D721Med (cell line): ENCODE results near the gene DGKI.

Experiments
- DNase-seq: peaks from one replicate; pipeline ENCODE4 v3.0.0; 2011; ENCODE audit warnings: low spot score; ENCODE audit not compliant: insufficient read length
- FAIRE-seq: peaks from 2 replicates; lab custom pipeline; 2011; peaks lifted over from hg19 to GRCh38; lab: Jason Lieb, UNC
- TF ChIP-seq, protein P1 (sequence below): IDR thresholded peaks from 2 replicates; pipeline ENCODE4 v1.5.1; 2012; ENCODE audit warnings: mild to moderate bottlenecking, control low read depth; ENCODE audit not compliant: insufficient read depth; ENCODE audit errors: missing control alignments

DGKI gene

DNA sequence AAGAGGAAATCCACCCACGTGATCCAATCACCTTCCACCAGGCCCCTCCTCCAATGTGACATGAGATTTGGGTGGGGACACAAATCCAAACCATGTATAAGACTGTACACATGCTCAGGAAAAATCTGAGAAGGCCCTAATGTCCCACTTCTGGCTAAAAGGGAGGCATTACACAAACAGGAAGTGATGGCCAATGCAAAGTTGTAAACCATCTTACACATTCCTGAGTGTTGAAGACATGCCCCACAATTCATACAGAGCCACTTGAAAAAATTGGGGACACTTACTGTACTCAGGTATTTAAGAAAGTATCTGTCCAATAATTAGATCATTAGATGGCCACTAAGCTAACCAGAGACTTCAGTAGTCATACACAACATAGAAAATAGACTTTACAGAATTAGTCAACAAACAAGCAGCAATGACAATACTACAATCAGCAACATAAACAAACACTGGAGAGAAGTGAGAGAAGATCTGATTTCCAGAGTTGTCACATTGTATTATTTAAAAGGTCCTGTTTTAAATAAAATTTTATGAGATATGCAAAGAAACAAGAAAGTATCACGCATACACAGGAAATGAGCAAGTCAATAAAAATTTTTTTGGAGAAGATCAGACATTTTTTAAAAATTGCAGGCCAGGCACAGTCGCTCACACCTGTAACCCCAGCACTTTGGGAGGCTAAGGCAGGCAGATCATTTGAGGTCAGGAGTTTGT, 143.3 kb downstream of the DGKI start:
- FAIRE-seq: no peak
- TF ChIP-seq, protein P1, sequence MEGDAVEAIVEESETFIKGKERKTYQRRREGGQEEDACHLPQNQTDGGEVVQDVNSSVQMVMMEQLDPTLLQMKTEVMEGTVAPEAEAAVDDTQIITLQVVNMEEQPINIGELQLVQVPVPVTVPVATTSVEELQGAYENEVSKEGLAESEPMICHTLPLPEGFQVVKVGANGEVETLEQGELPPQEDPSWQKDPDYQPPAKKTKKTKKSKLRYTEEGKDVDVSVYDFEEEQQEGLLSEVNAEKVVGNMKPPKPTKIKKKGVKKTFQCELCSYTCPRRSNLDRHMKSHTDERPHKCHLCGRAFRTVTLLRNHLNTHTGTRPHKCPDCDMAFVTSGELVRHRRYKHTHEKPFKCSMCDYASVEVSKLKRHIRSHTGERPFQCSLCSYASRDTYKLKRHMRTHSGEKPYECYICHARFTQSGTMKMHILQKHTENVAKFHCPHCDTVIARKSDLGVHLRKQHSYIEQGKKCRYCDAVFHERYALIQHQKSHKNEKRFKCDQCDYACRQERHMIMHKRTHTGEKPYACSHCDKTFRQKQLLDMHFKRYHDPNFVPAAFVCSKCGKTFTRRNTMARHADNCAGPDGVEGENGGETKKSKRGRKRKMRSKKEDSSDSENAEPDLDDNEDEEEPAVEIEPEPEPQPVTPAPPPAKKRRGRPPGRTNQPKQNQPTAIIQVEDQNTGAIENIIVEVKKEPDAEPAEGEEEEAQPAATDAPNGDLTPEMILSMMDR: no peak
- DNase-seq: no peak

DNA sequence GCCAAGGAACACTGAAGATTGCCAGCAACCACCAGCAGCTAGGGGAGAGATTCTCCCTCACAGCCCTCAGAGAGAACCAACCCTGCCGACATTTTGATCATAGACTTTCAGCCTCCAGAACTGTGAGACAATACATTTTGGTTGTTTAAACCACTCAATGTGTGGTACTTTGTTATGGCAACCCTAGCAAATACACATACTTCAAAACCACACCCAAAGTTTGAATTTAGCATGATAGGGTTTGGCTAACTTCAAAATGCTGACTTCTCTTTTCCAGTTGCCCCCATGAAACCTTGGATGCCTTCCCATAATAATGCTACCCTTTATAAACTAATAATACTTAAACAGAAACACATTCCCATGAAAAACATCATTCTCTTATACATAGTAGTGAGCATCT, 149.8 kb downstream of the DGKI start:
- FAIRE-seq (no peak), DNase-seq (no peak)
- TF ChIP-seq, protein P1: no peak

DNA sequence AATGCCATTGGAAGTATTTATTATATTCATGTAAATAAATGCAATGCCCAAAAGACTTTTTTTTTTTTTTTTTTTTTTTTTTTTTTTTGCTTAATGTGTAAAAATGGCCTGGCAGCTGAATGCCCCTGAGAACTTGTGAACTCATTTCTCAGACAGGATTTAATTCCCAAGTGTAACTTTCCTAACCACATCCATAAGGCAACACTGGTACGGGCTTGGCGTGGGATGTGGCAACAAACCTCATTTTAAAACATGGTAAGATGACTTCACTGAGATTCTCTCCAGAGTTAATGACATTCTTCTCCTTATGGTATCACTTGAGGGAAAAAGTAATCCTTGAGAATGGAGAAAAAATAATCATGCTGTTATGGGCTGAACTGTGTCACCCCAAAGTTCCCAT, 150.4 kb downstream of the DGKI start:
- DNase-seq (no peak), FAIRE-seq (no peak)
- TF ChIP-seq, protein P1: no peak

DNA sequence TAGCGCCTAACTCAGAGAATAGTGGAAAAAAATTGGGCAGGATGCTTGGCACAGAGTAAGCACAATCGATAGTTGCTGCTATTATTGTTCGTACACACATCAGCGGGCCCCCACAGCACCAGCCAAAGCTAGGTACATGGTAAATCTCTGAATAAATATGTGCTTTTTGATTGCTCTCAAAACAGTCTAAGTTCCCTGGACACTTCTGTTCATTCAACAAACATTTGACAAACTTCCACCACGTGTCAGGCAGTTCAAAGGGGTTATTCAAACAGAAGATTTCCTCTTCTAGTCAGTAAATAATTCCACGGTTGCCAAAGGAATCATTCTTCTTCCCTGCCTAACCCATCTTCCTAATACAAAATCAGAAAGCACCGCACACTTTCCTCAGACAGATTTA, 150.8 kb downstream of the DGKI start:
- no peak for FAIRE-seq
- no peak for DNase-seq
- TF ChIP-seq, protein P1: no peak

DNA sequence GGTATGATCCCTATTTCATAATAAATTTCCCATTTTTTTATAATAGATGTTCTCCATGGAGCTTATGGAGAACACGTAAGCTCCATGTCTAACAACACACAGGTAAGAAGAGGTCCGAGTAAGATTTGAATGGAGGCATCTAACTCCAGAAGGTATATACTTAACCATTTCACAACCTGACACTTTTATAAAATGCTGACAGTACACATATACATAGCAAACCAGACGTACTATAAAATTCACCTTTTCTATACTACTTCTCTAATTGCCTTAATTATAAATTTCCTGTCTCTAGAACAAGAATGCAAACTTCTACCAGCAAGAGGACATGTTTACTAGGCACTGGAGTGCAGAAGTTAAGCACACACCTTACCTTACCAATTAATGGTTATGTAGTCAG, 151.3 kb downstream of the DGKI start:
- DNase-seq: no peak
- TF ChIP-seq, protein P1: no peak
- FAIRE-seq: no peak

GRCh38 chr7:137694405-137694804, 152.4 kb downstream of the DGKI start:
- FAIRE-seq (no peak), DNase-seq (no peak)
- TF ChIP-seq, protein P1: no peak

- DNase-seq (no peak), FAIRE-seq (no peak)
- TF ChIP-seq, protein P1: no peak
These were observed 154.4 kb downstream of the DGKI start for GRCh38 chr7:137692399-137692798.
